ENCODE results near the gene ZDHHC17. TPM values are rescaled to one million over a fixed set of nuclear protein-coding genes. Genes with fewer than 3 reads are reported as not detected.

The ZDHHC17 gene
- total RNA-seq, 2 donors from 2014 or later: 14.5 to 17.2 TPM

- DNase-seq (ENCODE audit: low spot score): no peak
These were observed 6.2 kb upstream of the ZDHHC17 start for GRCh38 chr12:76757694-76758093.

GRCh38 chr12:76762601-76762980, 1.3 kb upstream of the ZDHHC17 start:
- no peak overlapping the region for H3K4me3 ChIP-seq
- H3K27me3 ChIP-seq: no peaks in the 10 kb centered on the region
- peaks cover 0 to 31% of the 10 kb centered on the region in 2 donors for H3K4me1 ChIP-seq
- DNase-seq (ENCODE audit: low spot score): no peak
- H3K36me3 ChIP-seq: no peaks in the 10 kb centered on the region
- peak overlapping the region; percentile 97 to 98 for H3K27ac ChIP-seq
- no peak for TF ChIP-seq CTCF (IDR thresholded peaks at IDR 0.05)
- no peaks in the 10 kb centered on the region for H3K9me3 ChIP-seq

More at GRCh38 chr12:76757694-76758093, 6.2 kb upstream of the ZDHHC17 start:
- Histone ChIP-seq H3K27ac (no peak overlapping the region), H3K9me3 (no peaks in the 10 kb centered on the region), H3K36me3 (no peaks in the 10 kb centered on the region), H3K27me3 (no peaks in the 10 kb centered on the region), H3K4me3 (no peak overlapping the region), H3K4me1 (peaks cover 0 to under 1% of the 10 kb centered on the region in 2 donors)
- no peak for TF ChIP-seq CTCF (IDR thresholded peaks at IDR 0.05)

GRCh38 chr12:76764856-76765255, 941 bp downstream of the ZDHHC17 start:
- Histone ChIP-seq H3K27me3 (no peaks in the 10 kb centered on the region), H3K9me3 (no peaks in the 10 kb centered on the region), H3K27ac (peak overlapping the region; percentile 97 to 98), H3K4me1 (peaks cover 0 to 47% of the 10 kb centered on the region in 2 donors), H3K4me3 (peak overlapping the region; percentile 82 to 86), H3K36me3 (no peaks in the 10 kb centered on the region)
- no peak for DNase-seq (ENCODE audit: low spot score)
- no peak for TF ChIP-seq CTCF (IDR thresholded peaks at IDR 0.05)

- no peak for DNase-seq (ENCODE audit: low spot score)
- peaks cover 0 to 47% of the 10 kb centered on the region in 2 donors for H3K4me1 ChIP-seq
- peak overlapping the region; percentile 97 to 98 for H3K27ac ChIP-seq
These were observed 1.7 kb downstream of the ZDHHC17 start for GRCh38 chr12:76765598-76765997.

GRCh38 chr12:76766161-76766560, 2.2 kb downstream of the ZDHHC17 start:
- Histone ChIP-seq H3K36me3 (no peaks in the 10 kb centered on the region), H3K4me1 (peaks cover 0 to 47% of the 10 kb centered on the region in 2 donors), H3K27ac (no peak overlapping the region), H3K9me3 (no peaks in the 10 kb centered on the region), H3K4me3 (no peak overlapping the region), H3K27me3 (no peaks in the 10 kb centered on the region)
- DNase-seq (ENCODE audit: low spot score): no peak
- no peak for TF ChIP-seq CTCF (IDR thresholded peaks at IDR 0.05)

More at GRCh38 chr12:76765598-76765997, 1.7 kb downstream of the ZDHHC17 start:
- TF ChIP-seq CTCF (IDR thresholded peaks at IDR 0.05): no peak
- no peaks in the 10 kb centered on the region for H3K36me3 ChIP-seq
- H3K9me3 ChIP-seq: no peaks in the 10 kb centered on the region
- no peaks in the 10 kb centered on the region for H3K27me3 ChIP-seq
- peak overlapping the region in 1 of 2 donors; percentile 82 for H3K4me3 ChIP-seq

- no peaks in the 10 kb centered on the region for H3K9me3 ChIP-seq
- no peak for TF ChIP-seq CTCF (IDR thresholded peaks at IDR 0.05)
- H3K27me3 ChIP-seq: no peaks in the 10 kb centered on the region
- no peak overlapping the region for H3K27ac ChIP-seq
- no peak for DNase-seq (ENCODE audit: low spot score)
- H3K4me3 ChIP-seq: no peak overlapping the region
- H3K36me3 ChIP-seq: no peaks in the 10 kb centered on the region
- peaks cover 0 to 41% of the 10 kb centered on the region in 2 donors for H3K4me1 ChIP-seq
These were observed 4.7 kb downstream of the ZDHHC17 start for GRCh38 chr12:76768576-76768975.
